ENCODE measurements around the gene YPEL1.
"Not testable (repeated sequence)": the region's sequence is repeated elsewhere in the genome, so short reads cannot be mapped to it uniquely, and the experiment has no call there.

YPEL1 gene

DNA sequence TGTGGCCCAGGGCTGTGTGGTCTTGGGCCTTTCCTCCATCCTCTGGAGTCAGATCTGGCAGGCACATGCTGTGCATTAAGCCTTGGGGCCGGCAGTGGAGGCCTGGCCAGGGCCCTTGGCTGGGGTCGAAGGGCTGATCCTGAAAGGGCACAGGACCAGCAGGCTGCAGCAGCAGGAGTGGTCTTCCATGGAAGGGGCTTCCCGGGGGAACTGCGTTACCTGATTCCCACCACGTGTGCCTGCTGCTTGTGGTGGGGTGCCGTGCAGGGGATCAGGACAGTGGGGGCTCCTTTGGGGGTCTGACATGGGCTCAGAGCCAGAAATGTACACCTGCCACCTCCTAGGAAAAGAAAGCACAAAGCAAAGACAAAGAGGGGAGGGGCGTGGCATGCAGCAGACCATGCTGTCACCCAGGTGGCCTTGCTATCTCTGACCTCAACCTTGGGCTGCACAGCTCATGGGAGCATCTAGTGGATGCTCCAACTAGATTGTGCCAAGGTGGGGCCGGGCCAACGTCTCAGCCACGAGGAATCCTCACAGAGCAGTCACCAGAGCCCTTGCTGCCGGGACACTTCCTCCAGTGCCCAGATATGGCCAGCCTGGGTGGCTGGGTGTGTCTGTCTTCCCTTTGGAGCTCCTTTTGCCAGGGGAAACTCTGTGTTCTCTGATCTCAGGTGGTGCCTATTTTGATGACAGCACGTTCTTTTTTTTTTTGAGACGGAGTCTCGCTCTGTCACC, 17.9 kb upstream of the YPEL1 start:
- no peak for TF ChIP-seq EZH2 (IDR thresholded peaks at IDR 0.05; ENCODE audit: borderline replicate concordance, low read length)
- TF ChIP-seq, protein P1, sequence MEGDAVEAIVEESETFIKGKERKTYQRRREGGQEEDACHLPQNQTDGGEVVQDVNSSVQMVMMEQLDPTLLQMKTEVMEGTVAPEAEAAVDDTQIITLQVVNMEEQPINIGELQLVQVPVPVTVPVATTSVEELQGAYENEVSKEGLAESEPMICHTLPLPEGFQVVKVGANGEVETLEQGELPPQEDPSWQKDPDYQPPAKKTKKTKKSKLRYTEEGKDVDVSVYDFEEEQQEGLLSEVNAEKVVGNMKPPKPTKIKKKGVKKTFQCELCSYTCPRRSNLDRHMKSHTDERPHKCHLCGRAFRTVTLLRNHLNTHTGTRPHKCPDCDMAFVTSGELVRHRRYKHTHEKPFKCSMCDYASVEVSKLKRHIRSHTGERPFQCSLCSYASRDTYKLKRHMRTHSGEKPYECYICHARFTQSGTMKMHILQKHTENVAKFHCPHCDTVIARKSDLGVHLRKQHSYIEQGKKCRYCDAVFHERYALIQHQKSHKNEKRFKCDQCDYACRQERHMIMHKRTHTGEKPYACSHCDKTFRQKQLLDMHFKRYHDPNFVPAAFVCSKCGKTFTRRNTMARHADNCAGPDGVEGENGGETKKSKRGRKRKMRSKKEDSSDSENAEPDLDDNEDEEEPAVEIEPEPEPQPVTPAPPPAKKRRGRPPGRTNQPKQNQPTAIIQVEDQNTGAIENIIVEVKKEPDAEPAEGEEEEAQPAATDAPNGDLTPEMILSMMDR (IDR thresholded peaks at IDR 0.05; ENCODE audit: low read length) = no peak
- no peak overlapping the region; the same call in 1 of the 2 replicates for H3K9ac ChIP-seq (ENCODE audit: low read length)
- peaks cover 33% of the 10 kb centered on the region for H3K4me1 ChIP-seq (ENCODE audit: insufficient read depth, low read length, severe bottlenecking)
- H4K20me1 ChIP-seq (ENCODE audit: insufficient read depth, low read length) = no peaks in the 10 kb centered on the region
- 0 out of 2 replicates have a peak, but pooled peaks cover 6% of the 10 kb centered on the region for H3K36me3 ChIP-seq (ENCODE audit: insufficient read depth, low read length)
- H2AFZ ChIP-seq (ENCODE audit: low read length) = no peak overlapping the region
- no peaks in the 10 kb centered on the region for H3K27me3 ChIP-seq (ENCODE audit: insufficient read depth, low read length)
- no peak overlapping the region for H3K4me2 ChIP-seq (ENCODE audit: low read length)
- H3K27ac ChIP-seq (ENCODE audit: low read depth, low read length, poor library complexity, severe bottlenecking) = peak overlapping the region; percentile 74
- no peak overlapping the region for H3K4me3 ChIP-seq (ENCODE audit: low read depth, low read length, poor library complexity, severe bottlenecking)
- no peaks in the 10 kb centered on the region for H3K79me2 ChIP-seq (ENCODE audit: insufficient read depth, low read length)
- no peaks in the 10 kb centered on the region for H3K9me2 ChIP-seq (ENCODE audit: low read depth, low read length)
- no peaks in the 10 kb centered on the region for H3K9me3 ChIP-seq (ENCODE audit: low read length)
- H3F3A ChIP-seq (ENCODE audit: insufficient read depth, low read length) = no peaks in the 10 kb centered on the region

DNA sequence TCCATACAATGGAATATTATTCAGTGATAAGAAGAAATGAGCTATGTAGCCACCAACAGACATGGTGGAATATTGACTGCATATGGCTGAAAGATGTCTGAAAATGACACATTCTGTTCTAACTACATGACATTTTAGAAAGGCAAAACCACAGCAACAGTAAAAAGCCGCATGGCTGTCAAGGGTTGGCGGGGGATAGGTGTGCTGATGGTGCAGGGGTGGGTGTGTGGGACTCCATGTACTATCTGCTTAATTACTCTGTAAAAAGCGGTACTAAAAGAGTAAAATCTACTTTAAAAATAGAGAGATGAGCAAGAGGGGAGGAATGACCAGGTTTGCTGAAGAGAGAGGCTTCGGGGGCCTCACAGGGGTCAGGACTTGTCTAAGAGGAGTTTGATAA, 16.7 kb upstream of the YPEL1 start:
- Histone ChIP-seq H2AFZ (ENCODE audit: low read length) (no peak overlapping the region), H3K4me2 (ENCODE audit: low read length) (no peak overlapping the region), H3F3A (ENCODE audit: insufficient read depth, low read length) (no peaks in the 10 kb centered on the region), H3K79me2 (ENCODE audit: insufficient read depth, low read length) (no peaks in the 10 kb centered on the region), H3K9me2 (ENCODE audit: low read depth, low read length) (no peaks in the 10 kb centered on the region), H3K4me1 (ENCODE audit: insufficient read depth, low read length, severe bottlenecking) (peaks cover 33% of the 10 kb centered on the region), H3K9ac (ENCODE audit: low read length) (no peak overlapping the region), H3K27me3 (ENCODE audit: insufficient read depth, low read length) (no peaks in the 10 kb centered on the region), H3K27ac (ENCODE audit: low read depth, low read length, poor library complexity, severe bottlenecking) (no peak overlapping the region), H3K4me3 (ENCODE audit: low read depth, low read length, poor library complexity, severe bottlenecking) (no peak overlapping the region), H3K9me3 (ENCODE audit: low read length) (no peaks in the 10 kb centered on the region), H3K36me3 (ENCODE audit: insufficient read depth, low read length) (0 out of 2 replicates have a peak, but pooled peaks cover 5% of the 10 kb centered on the region), H4K20me1 (ENCODE audit: insufficient read depth, low read length) (no peaks in the 10 kb centered on the region)
- TF ChIP-seq, protein P1 (IDR thresholded peaks at IDR 0.05; ENCODE audit: low read length) = no peak
- TF ChIP-seq EZH2 (IDR thresholded peaks at IDR 0.05; ENCODE audit: borderline replicate concordance, low read length) = no peak

DNA sequence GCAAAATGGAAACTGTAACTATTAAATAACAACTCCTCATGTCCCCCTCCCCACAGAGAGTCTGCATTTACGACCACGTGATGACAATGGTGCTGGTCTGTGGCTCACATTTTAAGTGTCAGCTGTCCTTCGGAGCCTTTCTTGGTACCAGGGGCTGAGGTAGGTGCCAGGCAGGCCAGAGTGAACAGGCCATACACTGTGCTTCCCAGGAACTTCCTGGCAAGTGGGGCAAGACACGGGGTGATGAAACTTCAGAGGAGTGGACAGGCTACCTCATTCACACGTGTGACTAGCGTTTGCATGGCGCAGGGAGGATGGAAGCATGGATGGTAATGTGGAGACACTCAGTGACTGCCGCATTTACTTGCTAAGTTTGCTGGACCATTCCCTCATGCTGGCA, 10.4 kb upstream of the YPEL1 start:
- no peak overlapping the region for H3K9ac ChIP-seq (ENCODE audit: low read length)
- no peak overlapping the region for H3K4me3 ChIP-seq (ENCODE audit: low read depth, low read length, poor library complexity, severe bottlenecking)
- no peak for TF ChIP-seq EZH2 (IDR thresholded peaks at IDR 0.05; ENCODE audit: borderline replicate concordance, low read length)
- TF ChIP-seq, protein P1 (IDR thresholded peaks at IDR 0.05; ENCODE audit: low read length) = no peak

DNA sequence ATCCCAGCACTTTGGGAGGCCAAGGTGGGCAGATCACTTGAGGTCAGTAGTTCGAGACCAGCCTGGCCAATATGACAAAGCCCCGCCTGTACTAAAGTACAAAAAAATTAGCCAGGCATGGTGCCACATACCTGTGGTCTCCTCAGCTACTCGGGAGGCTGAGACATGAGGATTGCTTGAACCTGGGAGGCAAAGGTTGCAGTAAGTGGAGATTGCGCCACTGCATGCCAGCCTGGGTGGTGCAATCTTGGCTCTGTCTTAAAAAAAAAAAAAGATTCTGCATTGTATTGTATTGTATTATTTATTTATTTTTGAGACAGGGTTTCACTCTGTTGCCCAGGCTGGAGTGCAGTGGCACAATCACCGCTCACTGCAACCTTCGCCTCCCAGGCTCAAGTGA, 9.3 kb upstream of the YPEL1 start:
- not testable (repeated sequence) for H3K4me3 ChIP-seq (ENCODE audit: low read depth, low read length, poor library complexity, severe bottlenecking); H3K27me3 ChIP-seq (ENCODE audit: insufficient read depth, low read length); H3K9ac ChIP-seq (ENCODE audit: low read length); H3K36me3 ChIP-seq (ENCODE audit: insufficient read depth, low read length); H3K4me2 ChIP-seq (ENCODE audit: low read length); H3K4me1 ChIP-seq (ENCODE audit: insufficient read depth, low read length, severe bottlenecking); H3F3A ChIP-seq (ENCODE audit: insufficient read depth, low read length); H3K9me3 ChIP-seq (ENCODE audit: low read length); H3K27ac ChIP-seq (ENCODE audit: low read depth, low read length, poor library complexity, severe bottlenecking); H3K9me2 ChIP-seq (ENCODE audit: low read depth, low read length); H3K79me2 ChIP-seq (ENCODE audit: insufficient read depth, low read length); H2AFZ ChIP-seq (ENCODE audit: low read length); H4K20me1 ChIP-seq (ENCODE audit: insufficient read depth, low read length)

More for the DNA sequence above, 10.4 kb upstream of the YPEL1 start:
- Histone ChIP-seq H2AFZ (ENCODE audit: low read length) (no peak overlapping the region), H3K4me2 (ENCODE audit: low read length) (no peak overlapping the region), H3K9me2 (ENCODE audit: low read depth, low read length) (no peaks in the 10 kb centered on the region), H4K20me1 (ENCODE audit: insufficient read depth, low read length) (no peaks in the 10 kb centered on the region), H3K27ac (ENCODE audit: low read depth, low read length, poor library complexity, severe bottlenecking) (no peak overlapping the region), H3F3A (ENCODE audit: insufficient read depth, low read length) (no peaks in the 10 kb centered on the region), H3K79me2 (ENCODE audit: insufficient read depth, low read length) (no peaks in the 10 kb centered on the region), H3K4me1 (ENCODE audit: insufficient read depth, low read length, severe bottlenecking) (no peaks in the 10 kb centered on the region), H3K9me3 (ENCODE audit: low read length) (no peaks in the 10 kb centered on the region), H3K27me3 (ENCODE audit: insufficient read depth, low read length) (0 out of 2 replicates have a peak, but pooled peaks cover 3% of the 10 kb centered on the region), H3K36me3 (ENCODE audit: insufficient read depth, low read length) (no peaks in the 10 kb centered on the region)

Measured in OCI-LY1 (cell line).